Iris pigment epithelial cell (primary cell): ENCODE data around the gene CTAG1A.
"Not testable (repeated sequence)": the region's sequence is repeated elsewhere in the genome, so short reads cannot be mapped to it uniquely, and the experiment has no call there.

Source experiments
- DNase-seq: peaks from one replicate; pipeline ENCODE4 v3.0.0-alpha.2; 2011; ENCODE audit warnings: low read depth

CTAG1A gene

GRCh38 chrX:154584585-154585183, at the start of gene CTAG1A:
CTAG1A (plus strand) TSS chrX:154585133; CDS start chrX:154585207, 74 bp downstream.
- not testable (repeated sequence) for DNase-seq

DNA sequence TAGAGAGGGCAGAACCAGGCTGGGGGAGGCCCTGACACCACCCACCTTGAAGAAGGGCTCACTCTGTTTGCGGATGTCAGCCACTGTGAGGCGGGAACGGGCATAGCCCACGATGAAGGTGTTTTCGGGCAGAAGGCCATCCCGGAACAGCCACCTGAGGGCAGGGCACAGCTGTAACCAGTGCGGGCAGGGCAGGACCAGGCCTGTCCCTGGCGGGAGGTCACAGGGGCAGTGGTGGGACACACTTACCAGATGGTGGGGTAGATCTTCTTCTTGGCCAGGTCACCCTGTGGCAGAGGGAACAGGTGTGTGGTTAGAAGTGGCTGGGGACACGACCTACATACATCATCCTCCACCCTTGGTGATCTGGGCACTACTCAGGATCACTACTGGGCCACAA, 49.0 kb upstream of the CTAG1A start:
- no peak for DNase-seq

- no peak for DNase-seq
These were observed 45.9 kb upstream of the CTAG1A start for GRCh38 chrX:154539077-154539476.

DNA sequence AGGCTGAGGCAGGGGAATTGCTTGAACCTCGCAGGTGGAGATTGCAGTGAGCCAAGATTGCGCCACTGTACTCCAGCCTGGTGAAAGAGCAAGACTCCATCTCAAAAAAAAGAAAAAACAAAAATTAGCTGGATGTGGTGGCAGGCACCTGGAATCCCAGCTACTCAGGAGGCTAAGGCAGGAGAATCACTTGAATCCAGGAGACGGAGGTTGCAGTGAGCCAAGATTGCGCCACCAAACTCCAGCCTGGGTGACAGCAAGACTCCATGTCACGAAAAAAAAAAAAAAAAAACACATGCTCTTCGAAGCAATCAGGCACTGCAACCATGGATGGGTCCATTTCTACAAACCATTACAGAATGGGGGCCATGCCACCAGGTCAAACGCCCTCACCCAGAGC, 44.6 kb upstream of the CTAG1A start:
- not testable (repeated sequence) for DNase-seq

DNA sequence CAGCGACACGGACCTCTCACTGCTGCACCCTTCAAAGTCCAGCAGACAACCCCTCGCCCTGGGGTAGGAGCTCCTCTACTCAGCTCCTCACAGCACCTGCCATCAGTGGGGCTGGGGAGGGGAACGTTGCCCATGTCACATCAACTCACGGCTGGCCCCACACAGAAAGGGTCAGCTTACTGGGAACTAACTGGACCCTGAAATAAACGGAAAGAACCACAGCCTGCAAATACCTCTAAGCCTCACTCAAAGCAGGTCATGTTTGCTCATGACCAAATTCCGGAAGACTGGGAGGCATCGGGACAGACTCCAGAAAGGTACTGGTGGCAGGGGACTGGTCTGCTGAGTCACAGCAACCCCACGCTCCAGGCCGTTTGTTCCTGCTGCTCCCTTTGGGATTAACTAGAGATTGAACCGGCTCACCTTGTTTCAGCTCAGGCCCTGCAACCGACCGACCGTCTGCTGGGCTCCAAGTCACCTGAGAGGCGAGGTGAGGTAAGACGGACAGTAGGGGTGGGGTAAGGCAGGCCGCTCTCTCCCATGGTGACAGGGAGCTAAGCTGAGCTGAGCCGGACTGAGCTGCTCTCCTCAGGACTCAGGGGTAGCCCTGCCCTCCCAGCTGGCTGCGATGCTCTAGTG, 43.9 kb upstream of the CTAG1A start:
- DNase-seq = no peak

DNA sequence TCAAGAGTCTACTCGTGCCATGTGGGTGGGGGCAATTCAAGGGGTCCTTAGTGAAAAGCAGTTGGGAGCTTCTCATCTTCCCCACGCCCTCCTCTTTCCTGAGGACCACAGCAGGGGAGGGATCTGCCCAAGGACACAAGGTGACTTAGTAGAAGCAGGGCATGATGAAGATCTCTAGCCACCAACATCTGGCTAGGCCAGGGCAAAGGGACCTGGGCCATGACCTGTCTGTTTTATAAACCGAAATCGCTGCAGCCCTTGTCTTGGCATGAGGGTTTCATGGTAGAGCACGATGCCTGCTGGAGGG, 43.4 kb upstream of the CTAG1A start:
- no peak for DNase-seq

DNA sequence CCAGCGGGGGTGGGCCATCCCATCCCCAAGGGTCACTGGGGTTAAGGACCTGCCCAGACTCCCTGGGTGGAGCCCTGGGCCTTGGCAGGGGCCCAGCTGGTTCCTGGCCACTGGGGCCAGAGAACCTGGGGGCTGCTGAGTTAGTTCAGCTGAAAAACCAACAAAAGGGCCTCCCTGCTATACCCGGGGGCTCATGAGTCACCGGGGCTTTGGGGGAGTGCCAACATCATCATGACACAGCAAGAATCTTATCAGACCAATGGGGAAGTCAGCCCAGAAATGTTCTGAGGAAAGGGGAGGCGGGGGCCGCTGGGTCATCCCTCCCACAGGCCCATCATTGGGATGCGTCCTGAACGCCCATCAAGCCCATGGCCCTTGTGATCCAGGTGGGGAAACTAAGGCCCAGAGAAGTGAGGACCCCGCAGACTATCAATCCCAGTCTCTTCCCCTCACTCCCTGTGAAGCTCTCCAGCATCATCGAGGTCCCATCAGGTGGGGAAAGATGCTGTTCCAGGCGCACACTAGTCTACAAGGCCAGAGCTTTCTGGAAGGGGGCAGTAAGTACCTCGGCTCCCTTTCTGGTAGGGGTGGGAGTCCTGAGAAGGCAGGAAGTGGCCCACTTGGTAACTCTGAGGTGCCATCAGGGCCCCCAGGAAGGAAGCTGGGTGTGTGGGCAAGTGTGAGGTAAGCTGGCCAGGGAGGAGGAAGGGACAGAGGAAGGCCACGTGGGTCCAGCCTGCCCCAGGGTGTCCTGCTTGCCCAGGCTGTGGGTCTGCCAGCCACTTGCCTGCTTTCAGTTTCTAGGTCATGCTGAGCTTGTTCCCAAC, 42.8 kb upstream of the CTAG1A start:
- DNase-seq = peak; percentile 92

- DNase-seq = no peak
These were observed 42.1 kb upstream of the CTAG1A start for GRCh38 chrX:154542723-154543424.

- no peak for DNase-seq
These were observed 39.2 kb upstream of the CTAG1A start for GRCh38 chrX:154545673-154546274.

GRCh38 chrX:154546354-154547244, 38.3 kb upstream of the CTAG1A start, which contains the start of gene G6PD:
G6PD (minus strand) TSS chrX:154546846; CDS start chrX:154546155, 691 bp downstream.
- DNase-seq = peak; percentile 43

DNA sequence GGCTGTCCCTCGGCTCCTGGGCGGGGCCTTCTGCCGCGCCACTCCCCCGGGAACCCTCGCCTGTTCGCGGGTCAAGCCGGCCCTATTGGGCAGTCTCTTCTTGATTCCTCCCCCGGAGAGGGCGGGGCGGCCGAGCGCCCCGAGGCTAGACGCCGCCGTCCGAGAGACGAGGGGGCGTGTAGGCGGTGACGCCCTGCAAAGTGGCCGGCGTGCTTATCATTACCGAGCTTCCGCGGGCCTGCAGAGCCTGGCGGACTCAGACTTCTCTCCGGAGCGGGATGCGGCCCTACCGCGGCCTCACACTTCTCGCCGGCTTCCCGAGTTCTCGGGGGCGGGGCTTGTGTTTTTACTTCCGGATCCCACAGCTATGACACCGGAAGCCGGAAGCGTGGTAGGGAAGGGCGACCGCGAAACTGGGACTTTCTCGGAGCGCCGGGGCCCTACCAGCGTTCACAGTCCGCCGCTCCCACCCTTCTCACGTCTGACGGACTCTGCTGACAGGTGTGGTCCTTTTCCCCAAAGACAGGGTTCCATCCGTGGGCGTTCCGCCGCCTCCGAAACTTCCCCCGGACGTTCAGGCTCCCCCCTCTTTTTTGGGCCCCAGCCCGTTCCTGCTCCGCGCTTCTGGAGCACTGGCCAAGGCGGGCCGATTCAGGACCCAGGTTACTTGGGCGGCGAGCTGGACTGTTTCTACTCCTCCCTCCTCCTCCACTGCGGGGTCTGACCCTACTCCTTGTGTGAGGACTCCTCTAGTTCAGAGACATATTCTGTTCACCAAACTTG, 37.5 kb upstream of the CTAG1A start, which contains the start of gene IKBKG:
Gene IKBKG, plus strand, starts transcription at position 376 of the 783 bp plus-strand sequence. CDS start 4,383 bp downstream, outside the sequence.
- peak; percentile 89 for DNase-seq

GRCh38 chrX:154548028-154548316, 37.0 kb upstream of the CTAG1A start:
- peak; percentile 55 for DNase-seq

GRCh38 chrX:154549766-154550165, 35.2 kb upstream of the CTAG1A start:
- peak; percentile 74 for DNase-seq

DNA sequence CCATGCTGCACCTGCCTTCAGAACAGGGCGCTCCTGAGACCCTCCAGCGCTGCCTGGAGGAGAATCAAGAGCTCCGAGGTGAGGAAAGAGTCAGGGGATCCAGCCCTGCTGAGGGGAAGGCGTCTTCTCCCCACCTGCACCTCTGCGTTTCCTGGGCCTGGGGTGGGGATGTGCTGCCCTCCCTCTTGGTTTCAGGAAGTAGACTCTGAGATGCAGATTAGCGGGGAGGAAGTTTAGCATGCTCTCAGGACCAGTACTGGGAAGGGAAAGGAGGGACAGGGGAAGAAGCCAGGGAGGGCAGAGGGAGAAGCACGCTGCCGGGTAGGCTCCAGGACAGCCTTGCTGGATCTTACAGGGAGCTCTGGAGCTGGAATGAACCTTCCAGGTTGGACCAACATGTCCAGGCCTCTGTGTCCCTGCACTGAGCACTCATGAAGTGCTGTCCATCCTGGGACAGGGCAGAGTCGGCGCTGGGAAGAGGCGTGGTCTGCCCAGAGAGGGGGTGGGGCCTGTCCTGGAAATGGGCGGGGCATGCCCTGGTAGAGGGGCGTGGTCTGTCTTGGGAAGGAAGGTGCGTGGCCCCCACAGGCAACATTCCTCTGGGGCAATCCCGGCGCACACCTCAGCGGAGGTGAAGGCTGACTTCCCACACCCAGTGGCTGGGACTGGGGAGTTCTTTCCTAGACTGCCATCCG, 32.7 kb upstream of the CTAG1A start:
- not testable (repeated sequence) for DNase-seq

DNA sequence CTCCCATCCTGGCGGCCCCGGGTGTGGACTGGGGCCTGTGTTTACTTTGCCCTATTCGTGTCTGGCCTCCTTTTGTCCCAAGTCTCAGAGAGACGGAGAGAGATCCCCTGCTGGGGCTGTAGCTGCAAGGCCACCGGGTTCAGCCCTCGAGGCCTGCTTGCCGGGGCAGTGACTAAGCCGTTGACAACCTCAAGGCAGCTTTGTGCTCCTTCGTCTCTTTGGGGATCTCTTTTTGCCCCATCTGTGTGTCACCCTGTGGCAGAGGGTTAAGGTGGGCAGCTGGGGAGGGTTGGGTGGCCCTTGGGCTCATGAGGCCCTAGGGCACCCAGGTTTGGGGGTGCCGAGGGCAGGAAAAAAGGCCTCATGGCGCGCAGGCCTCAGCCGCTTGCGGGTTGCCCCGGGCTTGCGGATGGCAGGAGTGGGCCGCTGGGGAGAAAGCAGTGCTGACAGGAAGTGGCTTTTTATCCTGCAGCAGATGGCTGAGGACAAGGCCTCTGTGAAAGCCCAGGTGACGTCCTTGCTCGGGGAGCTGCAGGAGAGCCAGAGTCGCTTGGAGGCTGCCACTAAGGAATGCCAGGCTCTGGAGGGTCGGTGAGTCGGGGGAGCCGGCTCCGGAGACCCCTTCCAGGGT, 26.8 kb upstream of the CTAG1A start:
- DNase-seq = not testable (repeated sequence)

- not testable (repeated sequence) for DNase-seq
These were observed 26.0 kb upstream of the CTAG1A start for GRCh38 chrX:154558896-154559295.

DNA sequence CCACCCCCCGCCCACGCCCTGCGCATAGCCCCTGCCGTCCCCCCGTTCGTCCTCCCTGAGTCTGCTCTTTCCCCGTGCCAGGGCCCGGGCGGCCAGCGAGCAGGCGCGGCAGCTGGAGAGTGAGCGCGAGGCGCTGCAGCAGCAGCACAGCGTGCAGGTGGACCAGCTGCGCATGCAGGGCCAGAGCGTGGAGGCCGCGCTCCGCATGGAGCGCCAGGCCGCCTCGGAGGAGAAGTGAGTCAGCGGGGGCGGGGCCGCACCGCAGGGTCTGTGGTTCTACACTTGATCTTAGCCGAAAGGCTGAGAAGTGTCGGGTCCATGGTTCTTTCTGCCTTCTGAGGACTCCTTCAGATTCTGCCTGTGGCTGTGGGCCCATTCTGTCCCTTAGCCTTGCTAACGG, 24.6 kb upstream of the CTAG1A start:
- not testable (repeated sequence) for DNase-seq

DNA sequence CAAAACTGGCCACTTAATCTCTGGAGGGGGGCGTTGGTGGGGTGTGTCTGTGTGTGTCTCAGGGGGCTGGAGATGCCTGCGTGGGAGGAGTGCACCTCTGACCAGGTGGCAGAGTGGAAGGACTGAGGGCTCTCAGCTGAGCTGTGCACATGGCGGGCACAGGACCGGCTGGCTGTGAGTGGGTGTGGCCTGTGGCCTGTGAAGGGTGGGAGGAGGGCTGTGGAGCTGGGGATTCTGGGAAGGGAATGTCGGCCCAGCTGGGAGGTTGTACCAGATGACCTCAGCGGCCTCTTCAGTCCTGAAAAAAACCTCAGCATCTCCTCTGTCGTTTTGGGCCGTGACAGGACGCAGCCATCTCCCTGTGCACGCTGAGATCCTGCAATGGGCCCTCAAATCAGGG, 22.6 kb upstream of the CTAG1A start:
- not testable (repeated sequence) for DNase-seq

DNA sequence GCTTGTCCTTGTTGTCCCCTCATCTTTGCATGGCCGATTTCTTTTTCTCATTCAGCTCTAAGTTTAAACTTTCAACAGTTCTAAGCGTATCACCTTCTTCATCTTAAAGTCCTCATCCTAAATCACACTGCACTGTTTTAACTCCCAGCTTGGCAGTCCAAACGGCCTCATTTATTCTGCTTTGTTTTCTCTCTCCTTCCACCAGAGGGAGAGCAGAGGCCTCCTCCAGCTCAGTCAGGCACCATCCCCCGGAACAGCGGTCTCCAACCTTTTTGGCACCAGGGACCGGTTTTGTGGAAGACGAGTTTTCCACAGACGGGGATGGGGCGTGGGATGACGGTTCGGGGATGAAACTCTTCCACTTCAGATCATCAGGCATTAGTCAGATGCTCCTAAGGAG, 14.6 kb upstream of the CTAG1A start:
- not testable (repeated sequence) for DNase-seq
